Measurements from ENCODE around the gene FGG.

FGG gene

GRCh38 chr4:154618708-154619315 is 6.4 kb upstream of the FGG start:
- Histone ChIP-seq H3K27ac (no peak overlapping the region), H3K27me3 (no peaks in the 10 kb centered on the region), H3K36me3 (no peaks in the 10 kb centered on the region), H3K9me3 (no peaks in the 10 kb centered on the region), H3K4me3 (no peak overlapping the region), H3K4me1 (peaks cover 0 to 10% (median 1%) of the 10 kb centered on the region in 4 donors)
- DNase-seq: no peak
- intact Hi-C loops (cut with DNase I; ENCODE audit: low total_unique reads): no loop called here
- TF ChIP-seq CTCF (IDR thresholded peaks at IDR 0.05): peak; percentile 44 to 50

GRCh38 chr4:154617820-154618317 is 5.4 kb upstream of the FGG start:
- Histone ChIP-seq H3K4me1 (peaks cover 0 to 10% (median 1%) of the 10 kb centered on the region in 4 donors), H3K27ac (no peak overlapping the region), H3K36me3 (no peaks in the 10 kb centered on the region), H3K9me3 (no peaks in the 10 kb centered on the region), H3K27me3 (no peaks in the 10 kb centered on the region), H3K4me3 (no peak overlapping the region)
- intact Hi-C loops (cut with DNase I; ENCODE audit: low total_unique reads): no loop called here
- no peak for TF ChIP-seq CTCF (IDR thresholded peaks at IDR 0.05)
- no peak for DNase-seq

GRCh38 chr4:154616731-154617130 is 4.3 kb upstream of the FGG start:
- Histone ChIP-seq H3K27ac (peak overlapping the region in 1 of 2 donors; percentile 39), H3K36me3 (no peaks in the 10 kb centered on the region), H3K4me3 (no peak overlapping the region), H3K9me3 (no peaks in the 10 kb centered on the region), H3K4me1 (peaks cover 0 to 10% (median 1%) of the 10 kb centered on the region in 4 donors), H3K27me3 (no peaks in the 10 kb centered on the region)
- intact Hi-C loops (cut with DNase I; ENCODE audit: low total_unique reads): no loop called here
- TF ChIP-seq CTCF (IDR thresholded peaks at IDR 0.05): no peak
- DNase-seq: no peak

GRCh38 chr4:154616287-154616686 is 3.8 kb upstream of the FGG start:
- no peak for TF ChIP-seq CTCF (IDR thresholded peaks at IDR 0.05)
- peaks cover 0 to 10% (median 1%) of the 10 kb centered on the region in 4 donors for H3K4me1 ChIP-seq
- H3K4me3 ChIP-seq: no peak overlapping the region
- no peaks in the 10 kb centered on the region for H3K9me3 ChIP-seq
- intact Hi-C loops (cut with DNase I; ENCODE audit: low total_unique reads): no loop called here
- no peaks in the 10 kb centered on the region for H3K36me3 ChIP-seq
- H3K27ac ChIP-seq: peak overlapping the region in 1 of 2 donors; percentile 39
- DNase-seq: no peak
- H3K27me3 ChIP-seq: no peaks in the 10 kb centered on the region

- no peaks in the 10 kb centered on the region for H3K9me3 ChIP-seq
- DNase-seq: no peak
- intact Hi-C loops (cut with DNase I; ENCODE audit: low total_unique reads): no loop called here
- H3K4me1 ChIP-seq: peaks cover 0 to 10% (median 1%) of the 10 kb centered on the region in 4 donors
- H3K27me3 ChIP-seq: no peaks in the 10 kb centered on the region
- TF ChIP-seq CTCF (IDR thresholded peaks at IDR 0.05): no peak
- no peak overlapping the region for H3K27ac ChIP-seq
- H3K36me3 ChIP-seq: no peaks in the 10 kb centered on the region
- no peak overlapping the region for H3K4me3 ChIP-seq
These were observed 2.8 kb upstream of the FGG start for GRCh38 chr4:154615211-154615610.

Measured in tibial artery (tissue), 4 donors.